RWPE2 (cell line): ENCODE results near the gene RANBP3L.

Experiments used
- ATAC-seq: fragments of 200-7000 bp; cut with Tn5 transposase; 3 replicates; pipeline ENCODE4 v1.9.1; 2021; ENCODE audit warnings: low read depth
- DNase-seq: peaks from one replicate; pipeline ENCODE4 v3.0.0-alpha.2; 2020; ENCODE audit warnings: low spot score
- H3K27ac ChIP-seq: fragments of 450-650 bp; 2 replicates; pipeline ENCODE4 v1.5.1; 2017; ENCODE audit warnings: mild to moderate bottlenecking; ENCODE audit not compliant: poor library complexity, severe bottlenecking
- H3K27me3 ChIP-seq: fragments of 250-450 bp; sonication (Bioruptor Pico); 2 replicates; pipeline ENCODE4 v1.5.1; 2021; ENCODE audit warnings: mild to moderate bottlenecking, moderate library complexity; ENCODE audit not compliant: insufficient read depth, poor library complexity, severe bottlenecking
- H3K36me3 ChIP-seq: fragments of 250-450 bp; sonication (Bioruptor Pico); 2 replicates; pipeline ENCODE4 v1.5.1; 2020; ENCODE audit warnings: low read depth, mild to moderate bottlenecking, moderate library complexity
- H3K4me1 ChIP-seq: fragments of 250-450 bp; sonication (Bioruptor Pico); 2 replicates; pipeline ENCODE4 v1.5.1; 2021; ENCODE audit warnings: mild to moderate bottlenecking, moderate library complexity; ENCODE audit not compliant: insufficient read depth, poor library complexity, severe bottlenecking
- H3K4me3 ChIP-seq: fragments of 250-450 bp; sonication (Bioruptor Pico); 2 replicates; pipeline ENCODE4 v1.5.1; 2021; ENCODE audit warnings: mild to moderate bottlenecking, moderate library complexity; ENCODE audit not compliant: severe bottlenecking
- H3K9me3 ChIP-seq: fragments of 250-450 bp; sonication (Bioruptor Pico); 2 replicates; pipeline ENCODE4 v1.5.1; 2021; ENCODE audit warnings: mild to moderate bottlenecking, moderate library complexity; ENCODE audit not compliant: severe bottlenecking
- CTCF ChIP-seq: fragments of 450-650 bp; IDR thresholded peaks from one replicate; pipeline ENCODE4 v1.5.1; 2017; ENCODE audit warnings: mild to moderate bottlenecking, moderate library complexity; ENCODE audit not compliant: poor library complexity, severe bottlenecking

The RANBP3L gene

DNA sequence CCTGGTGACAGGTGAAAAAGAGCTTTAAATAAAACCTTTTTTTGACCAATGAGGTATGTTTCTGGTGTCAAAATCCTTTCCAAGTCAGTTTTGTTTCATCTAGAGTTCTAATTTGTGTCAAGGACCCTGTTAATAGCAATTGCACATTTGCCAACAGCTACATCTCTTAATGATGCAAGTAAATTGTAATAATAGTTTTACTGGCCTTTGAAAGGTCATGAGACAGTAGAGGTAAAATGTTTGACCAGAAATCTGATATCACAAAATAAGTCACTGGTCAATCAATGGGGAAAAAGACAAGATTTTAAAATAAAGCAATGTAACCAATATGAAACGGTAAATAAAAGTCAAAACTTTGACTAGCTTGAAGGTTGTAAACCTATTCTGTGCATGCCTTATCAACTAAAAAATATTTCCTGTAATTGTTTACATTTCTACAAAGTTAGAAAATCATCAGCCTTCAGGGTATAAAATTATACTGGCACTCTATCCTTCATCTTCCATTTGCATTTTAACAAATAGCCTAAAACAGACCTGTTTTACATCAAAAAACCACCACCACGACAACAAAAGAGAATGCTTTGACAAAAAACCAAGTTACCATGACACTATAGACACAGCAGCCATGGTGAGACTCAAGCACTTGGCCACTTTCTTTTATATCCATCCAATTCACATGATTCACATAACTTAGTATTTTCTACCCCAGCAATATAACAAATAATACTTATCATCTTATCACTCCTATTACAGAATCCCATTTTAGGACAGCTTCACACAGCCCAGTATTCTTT, 63.0 kb downstream of the RANBP3L start:
- no peaks in the 10 kb centered on the region for H3K9me3 ChIP-seq
- no peak overlapping the region for H3K4me3 ChIP-seq
- H3K36me3 ChIP-seq: no peaks in the 10 kb centered on the region
- DNase-seq (no peak), ATAC-seq (no peak)
- peaks cover 25% of the 10 kb centered on the region for H3K4me1 ChIP-seq
- H3K27ac ChIP-seq: no peak overlapping the region
- H3K27me3 ChIP-seq: no peaks in the 10 kb centered on the region
- TF ChIP-seq CTCF: no peak

- Histone ChIP-seq H3K4me3 (no peak overlapping the region), H3K4me1 (peaks cover 25% of the 10 kb centered on the region), H3K27me3 (no peaks in the 10 kb centered on the region), H3K9me3 (no peaks in the 10 kb centered on the region), H3K27ac (no peak overlapping the region), H3K36me3 (no peaks in the 10 kb centered on the region)
- no peak for ATAC-seq
- no peak for DNase-seq
- no peak for TF ChIP-seq CTCF
These were observed 64.0 kb downstream of the RANBP3L start for GRCh38 chr5:36237751-36238150.

GRCh38 chr5:36236801-36237200, 64.9 kb downstream of the RANBP3L start:
- Histone ChIP-seq H3K36me3 (no peaks in the 10 kb centered on the region), H3K4me1 (peaks cover 25% of the 10 kb centered on the region), H3K27ac (no peak overlapping the region), H3K4me3 (no peak overlapping the region), H3K27me3 (no peaks in the 10 kb centered on the region), H3K9me3 (no peaks in the 10 kb centered on the region)
- no peak for TF ChIP-seq CTCF
- ATAC-seq (no peak), DNase-seq (no peak)

GRCh38 chr5:36232533-36232932, 69.2 kb downstream of the RANBP3L start:
- H3K9me3 ChIP-seq: no peaks in the 10 kb centered on the region
- no peaks in the 10 kb centered on the region for H3K36me3 ChIP-seq
- TF ChIP-seq CTCF: no peak
- no peak overlapping the region for H3K27ac ChIP-seq
- H3K4me1 ChIP-seq: peaks cover 10% of the 10 kb centered on the region
- ATAC-seq: no peak
- H3K27me3 ChIP-seq: no peaks in the 10 kb centered on the region
- DNase-seq: no peak
- no peak overlapping the region for H3K4me3 ChIP-seq

- Histone ChIP-seq H3K9me3 (no peaks in the 10 kb centered on the region), H3K4me1 (peaks cover 17% of the 10 kb centered on the region), H3K27me3 (no peaks in the 10 kb centered on the region), H3K4me3 (no peak overlapping the region), H3K27ac (no peak overlapping the region), H3K36me3 (peaks cover 20% of the 10 kb centered on the region)
- DNase-seq (no peak), ATAC-seq (no peak)
- no peak for TF ChIP-seq CTCF
These were observed 71.4 kb downstream of the RANBP3L start for GRCh38 chr5:36230151-36230790.
